ENCODE data around the gene LSAMP. TPM values are rescaled to one million over a fixed set of nuclear protein-coding genes. Genes with fewer than 3 reads are reported as not detected.

The LSAMP gene
- total RNA-seq, 1 donor from 2014 or later = 4.4 TPM

- Mint-ChIP-seq H3K9me3 (ENCODE audit: unreplicated experiment) (no peaks in the 10 kb centered on the region), H3K4me1 (ENCODE audit: unreplicated experiment) (no peaks in the 10 kb centered on the region), H3K27ac (ENCODE audit: unreplicated experiment) (no peak overlapping the region), H3K36me3 (ENCODE audit: unreplicated experiment) (no peaks in the 10 kb centered on the region), H3K27me3 (ENCODE audit: unreplicated experiment) (peaks cover 8% of the 10 kb centered on the region), H3K4me3 (ENCODE audit: unreplicated experiment) (no peak overlapping the region)
- TF ChIP-seq CTCF (IDR thresholded peaks at IDR 0.05) = no peak
- no peak for DNase-seq (ENCODE audit: extremely low spot score, unreplicated experiment)
These were observed 484.5 kb downstream of the LSAMP start for GRCh38 chr3:115960799-115961198.

GRCh38 chr3:115958526-115958925 lies 486.8 kb downstream of the LSAMP start:
- H3K9me3 Mint-ChIP-seq (ENCODE audit: unreplicated experiment) = no peaks in the 10 kb centered on the region
- no peaks in the 10 kb centered on the region for H3K4me1 Mint-ChIP-seq (ENCODE audit: unreplicated experiment)
- H3K36me3 Mint-ChIP-seq (ENCODE audit: unreplicated experiment) = no peaks in the 10 kb centered on the region
- no peak overlapping the region for H3K4me3 Mint-ChIP-seq (ENCODE audit: unreplicated experiment)
- no peak for TF ChIP-seq CTCF (IDR thresholded peaks at IDR 0.05)
- H3K27me3 Mint-ChIP-seq (ENCODE audit: unreplicated experiment) = peaks cover 6% of the 10 kb centered on the region
- H3K27ac Mint-ChIP-seq (ENCODE audit: unreplicated experiment) = no peak overlapping the region
- no peak for DNase-seq (ENCODE audit: extremely low spot score, unreplicated experiment)

GRCh38 chr3:115947325-115947724 lies 498.0 kb downstream of the LSAMP start:
- Mint-ChIP-seq H3K36me3 (ENCODE audit: unreplicated experiment) (no peaks in the 10 kb centered on the region), H3K4me3 (ENCODE audit: unreplicated experiment) (no peak overlapping the region), H3K4me1 (ENCODE audit: unreplicated experiment) (no peaks in the 10 kb centered on the region), H3K27ac (ENCODE audit: unreplicated experiment) (no peak overlapping the region), H3K27me3 (ENCODE audit: unreplicated experiment) (peaks cover 4% of the 10 kb centered on the region), H3K9me3 (ENCODE audit: unreplicated experiment) (peaks cover 13% of the 10 kb centered on the region)
- no peak for TF ChIP-seq CTCF (IDR thresholded peaks at IDR 0.05)
- DNase-seq (ENCODE audit: extremely low spot score, unreplicated experiment) = no peak

GRCh38 chr3:115943579-115943978 lies 501.7 kb downstream of the LSAMP start:
- DNase-seq (ENCODE audit: extremely low spot score, unreplicated experiment) = no peak
- Mint-ChIP-seq H3K27ac (ENCODE audit: unreplicated experiment) (no peak overlapping the region), H3K4me1 (ENCODE audit: unreplicated experiment) (no peaks in the 10 kb centered on the region), H3K36me3 (ENCODE audit: unreplicated experiment) (no peaks in the 10 kb centered on the region), H3K27me3 (ENCODE audit: unreplicated experiment) (peaks cover 8% of the 10 kb centered on the region), H3K4me3 (ENCODE audit: unreplicated experiment) (no peak overlapping the region), H3K9me3 (ENCODE audit: unreplicated experiment) (peaks cover 3% of the 10 kb centered on the region)
- TF ChIP-seq CTCF (IDR thresholded peaks at IDR 0.05) = no peak

GRCh38 chr3:115937054-115937453 lies 508.2 kb downstream of the LSAMP start:
- Mint-ChIP-seq H3K9me3 (ENCODE audit: unreplicated experiment) (peaks cover 3% of the 10 kb centered on the region), H3K27ac (ENCODE audit: unreplicated experiment) (no peak overlapping the region), H3K27me3 (ENCODE audit: unreplicated experiment) (peaks cover 24% of the 10 kb centered on the region), H3K4me1 (ENCODE audit: unreplicated experiment) (no peaks in the 10 kb centered on the region), H3K36me3 (ENCODE audit: unreplicated experiment) (no peaks in the 10 kb centered on the region), H3K4me3 (ENCODE audit: unreplicated experiment) (no peak overlapping the region)
- no peak for DNase-seq (ENCODE audit: extremely low spot score, unreplicated experiment)
- TF ChIP-seq CTCF (IDR thresholded peaks at IDR 0.05) = peak; percentile 48

Measured in osteocyte (in vitro differentiated cells).